Trophoblast cell (in vitro differentiated cells and primary cell): ENCODE measurements around the gene FAS.

Experiments
- DNase-seq, 2 donors: peaks; one replicate each; pipeline ENCODE4 v3.0.0-alpha.2; 2016
- H2AFZ ChIP-seq: 2 replicates; pipeline ENCODE4 v1.6.1; 2013; ENCODE audit warnings: low read length, moderate library complexity, mild to moderate bottlenecking; ENCODE audit not compliant: insufficient read depth, poor library complexity
- H2AK5ac ChIP-seq: 2 replicates; pipeline ENCODE4 v1.6.1; 2013; ENCODE audit warnings: mild to moderate bottlenecking, low read length
- H2BK120ac ChIP-seq: 2 replicates; pipeline ENCODE4 v1.6.1; 2013; ENCODE audit warnings: low read length, mild to moderate bottlenecking, moderate library complexity; ENCODE audit not compliant: insufficient read depth, poor library complexity
- H2BK12ac ChIP-seq: 2 replicates; pipeline ENCODE4 v1.6.1; 2013; ENCODE audit warnings: mild to moderate bottlenecking, low read length, moderate library complexity
- H2BK5ac ChIP-seq: 2 replicates; pipeline ENCODE4 v1.6.1; 2013; ENCODE audit warnings: low read length, low read depth, moderate library complexity, mild to moderate bottlenecking; ENCODE audit not compliant: poor library complexity
- H3K14ac ChIP-seq: 2 replicates; pipeline ENCODE4 v1.6.1; 2013; ENCODE audit warnings: mild to moderate bottlenecking, low read length
- H3K18ac ChIP-seq: 2 replicates; pipeline ENCODE4 v1.6.1; 2013; ENCODE audit warnings: mild to moderate bottlenecking, low read length
- H3K23ac ChIP-seq: 2 replicates; pipeline ENCODE4 v1.6.1; 2013; ENCODE audit warnings: low read length
- H3K27ac ChIP-seq: 2 replicates; pipeline ENCODE4 v1.5.1; 2013; ENCODE audit warnings: low read depth, mild to moderate bottlenecking, inconsistent platforms, low read length, moderate library complexity
- H3K27me3 ChIP-seq: 2 replicates; pipeline ENCODE4 v1.6.1; 2013; ENCODE audit warnings: inconsistent platforms, mild to moderate bottlenecking, low read length, moderate library complexity; ENCODE audit not compliant: insufficient read depth
- H3K36me3 ChIP-seq, 2 experiments: 1 replicate in 1 of 2; 2 replicates in 1 of 2; pipeline ENCODE4 v1.6.1; 2013; ENCODE audit warnings: low read length in 2 of 2, mild to moderate bottlenecking in 2 of 2, moderate library complexity in 1 of 2; ENCODE audit not compliant: insufficient read depth in 2 of 2, control insufficient read depth in 1 of 2
- H3K4ac ChIP-seq: 2 replicates; pipeline ENCODE4 v1.6.1; 2013; ENCODE audit warnings: low read depth, mild to moderate bottlenecking, low read length, moderate library complexity
- H3K4me1 ChIP-seq, 2 experiments: 1 replicate in 1 of 2; 2 replicates in 1 of 2; pipeline ENCODE4 v1.6.1; 2013; ENCODE audit warnings: low read length in 2 of 2, mild to moderate bottlenecking in 2 of 2, moderate library complexity in 1 of 2; ENCODE audit not compliant: insufficient read depth in 2 of 2, control insufficient read depth in 1 of 2
- H3K4me2 ChIP-seq: 2 replicates; pipeline ENCODE4 v1.6.1; 2013; ENCODE audit warnings: inconsistent platforms, mild to moderate bottlenecking, low read length, moderate library complexity
- H3K4me3 ChIP-seq: 2 replicates; pipeline ENCODE4 v1.5.1; 2013; ENCODE audit warnings: mild to moderate bottlenecking, low read depth, low read length, inconsistent platforms
- H3K79me1 ChIP-seq: one replicate; pipeline ENCODE4 v1.6.1; 2013; ENCODE audit warnings: low read length
- H3K79me2 ChIP-seq: 2 replicates; pipeline ENCODE4 v1.6.1; 2013; ENCODE audit warnings: low read length, mild to moderate bottlenecking; ENCODE audit not compliant: control insufficient read depth, insufficient read depth, poor library complexity
- H3K9ac ChIP-seq: 2 replicates; pipeline ENCODE4 v1.6.1; 2013; ENCODE audit warnings: mild to moderate bottlenecking, low read length
- H3K9me3 ChIP-seq: 2 replicates; pipeline ENCODE4 v1.6.1; 2013; ENCODE audit warnings: low read depth, mild to moderate bottlenecking, control low read depth, inconsistent platforms, low read length; ENCODE audit not compliant: insufficient read depth
- H4K12ac ChIP-seq: 2 replicates; pipeline ENCODE4 v1.6.1; 2013; ENCODE audit warnings: low read depth, mild to moderate bottlenecking, low read length, moderate library complexity
- H4K8ac ChIP-seq: 2 replicates; pipeline ENCODE4 v1.6.1; 2013; ENCODE audit warnings: low read depth, mild to moderate bottlenecking, low read length, moderate library complexity
- H4K91ac ChIP-seq: one replicate; pipeline ENCODE4 v1.6.1; 2013; ENCODE audit warnings: low read depth, mild to moderate bottlenecking, low read length, moderate library complexity
- WGBS: extraction: QIAGEN DNeasy Blood & Tissue Kit; methylation state at CpG from one replicate; pipeline ENCODE4 v1.1.7; 2013; ENCODE audit warnings: missing lambda C conversion rate; ENCODE audit not compliant: insufficient read length, insufficient coverage; ENCODE audit errors: extremely low coverage; 5-methylcytosine and 5-hydroxymethylcytosine counted together

FAS gene

GRCh38 chr10:88952647-88953111, 37.9 kb upstream of the FAS start, which contains the start of gene ACTA2:
Gene ACTA2 (minus strand): TSS chr10:88952773. CDS start chr10:88948930, 3,843 bp downstream.
- Histone ChIP-seq H3K4ac (no peak within 1 kb of the TSS), H3K4me3 (no peak within 1 kb of the TSS), H2AFZ (peak within 1 kb of the TSS; percentile 54), H2AK5ac (no peak within 1 kb of the TSS), H3K23ac (no peak within 1 kb of the TSS), H3K9ac (no peak within 1 kb of the TSS), H2BK5ac (no peak within 1 kb of the TSS), H3K14ac (no peak within 1 kb of the TSS), H4K91ac (no peak within 1 kb of the TSS), H3K27ac (peak within 1 kb of the TSS; percentile 71), H3K4me2 (peak within 1 kb of the TSS; percentile 32), H3K27me3 (no peaks in the 10 kb centered on the region), H3K79me2 (no peaks in the 10 kb centered on the region), H3K9me3 (no peaks in the 10 kb centered on the region), H3K18ac (peak within 1 kb of the TSS; percentile 30), H3K36me3 (no peaks in the 10 kb centered on the region), H3K4me1 (peaks cover 2 to 4% of the 10 kb centered on the region in 2 experiments), H3K79me1 (no peaks in the 10 kb centered on the region), H4K8ac (peak within 1 kb of the TSS; percentile 10), H2BK120ac (no peak within 1 kb of the TSS), H4K12ac (no peak within 1 kb of the TSS), H2BK12ac (no peak within 1 kb of the TSS)
- no CpG with 5 or more reads among the region's 8 CpGs for WGBS
- DNase-seq: no peak

GRCh38 chr10:88953662-88954061, 36.9 kb upstream of the FAS start:
- no peak overlapping the region for H2BK120ac ChIP-seq
- peaks cover 2 to 4% of the 10 kb centered on the region in 2 experiments for H3K4me1 ChIP-seq
- H2AFZ ChIP-seq: no peak overlapping the region
- H3K9me3 ChIP-seq: no peaks in the 10 kb centered on the region
- no peak overlapping the region for H3K4me3 ChIP-seq
- no peak overlapping the region for H3K27ac ChIP-seq
- H2BK5ac ChIP-seq: no peak overlapping the region
- WGBS: no CpG with 5 or more reads among the region's 5 CpGs
- H3K9ac ChIP-seq: no peak overlapping the region
- H3K14ac ChIP-seq: no peak overlapping the region
- H3K23ac ChIP-seq: no peak overlapping the region
- H3K27me3 ChIP-seq: no peaks in the 10 kb centered on the region
- no peak overlapping the region for H4K12ac ChIP-seq
- no peaks in the 10 kb centered on the region for H3K36me3 ChIP-seq
- H3K18ac ChIP-seq: no peak overlapping the region
- no peak overlapping the region for H3K4me2 ChIP-seq
- DNase-seq: no peak
- no peaks in the 10 kb centered on the region for H3K79me1 ChIP-seq
- H4K8ac ChIP-seq: no peak overlapping the region
- no peaks in the 10 kb centered on the region for H3K79me2 ChIP-seq
- H4K91ac ChIP-seq: no peak overlapping the region
- H3K4ac ChIP-seq: no peak overlapping the region
- no peak overlapping the region for H2BK12ac ChIP-seq
- no peak overlapping the region for H2AK5ac ChIP-seq

GRCh38 chr10:88954458-88955083, 36.0 kb upstream of the FAS start:
- no peaks in the 10 kb centered on the region for H3K36me3 ChIP-seq
- H2BK12ac ChIP-seq: no peak overlapping the region
- no peaks in the 10 kb centered on the region for H3K79me1 ChIP-seq
- H3K4ac ChIP-seq: no peak overlapping the region
- no peak overlapping the region for H3K27ac ChIP-seq
- H3K4me1 ChIP-seq: peaks cover 2 to 4% of the 10 kb centered on the region in 2 experiments
- no peak overlapping the region for H2BK120ac ChIP-seq
- H3K23ac ChIP-seq: no peak overlapping the region
- no peaks in the 10 kb centered on the region for H3K27me3 ChIP-seq
- no peak overlapping the region for H2AFZ ChIP-seq
- H4K12ac ChIP-seq: no peak overlapping the region
- H3K79me2 ChIP-seq: no peaks in the 10 kb centered on the region
- no peak overlapping the region for H3K14ac ChIP-seq
- no peak for DNase-seq
- no CpG with 5 or more reads among the region's 4 CpGs for WGBS
- H2AK5ac ChIP-seq: no peak overlapping the region
- no peak overlapping the region for H4K8ac ChIP-seq
- no peak overlapping the region for H4K91ac ChIP-seq
- no peak overlapping the region for H3K18ac ChIP-seq
- H3K9me3 ChIP-seq: no peaks in the 10 kb centered on the region
- no peak overlapping the region for H3K4me2 ChIP-seq
- H3K4me3 ChIP-seq: no peak overlapping the region
- no peak overlapping the region for H2BK5ac ChIP-seq
- no peak overlapping the region for H3K9ac ChIP-seq

GRCh38 chr10:88957381-88957780, 33.2 kb upstream of the FAS start:
- no peaks in the 10 kb centered on the region for H3K4me1 ChIP-seq
- no peaks in the 10 kb centered on the region for H3K9me3 ChIP-seq
- no peak overlapping the region for H4K12ac ChIP-seq
- no peak overlapping the region for H3K9ac ChIP-seq
- DNase-seq: no peak
- H3K4me2 ChIP-seq: no peak overlapping the region
- no peak overlapping the region for H3K4me3 ChIP-seq
- no peak overlapping the region for H3K27ac ChIP-seq
- no peak overlapping the region for H2AFZ ChIP-seq
- H3K4ac ChIP-seq: no peak overlapping the region
- no peak overlapping the region for H3K18ac ChIP-seq
- H4K91ac ChIP-seq: no peak overlapping the region
- H3K79me2 ChIP-seq: no peaks in the 10 kb centered on the region
- H3K14ac ChIP-seq: no peak overlapping the region
- H2BK5ac ChIP-seq: no peak overlapping the region
- H2BK12ac ChIP-seq: no peak overlapping the region
- H2AK5ac ChIP-seq: no peak overlapping the region
- WGBS: no CpG with 5 or more reads among the region's 1 CpG
- no peak overlapping the region for H2BK120ac ChIP-seq
- H3K23ac ChIP-seq: no peak overlapping the region
- no peaks in the 10 kb centered on the region for H3K36me3 ChIP-seq
- no peak overlapping the region for H4K8ac ChIP-seq
- no peaks in the 10 kb centered on the region for H3K79me1 ChIP-seq
- no peaks in the 10 kb centered on the region for H3K27me3 ChIP-seq
